NCI-H69 (cell line): ENCODE results near the gene FBXW11.
A peak's percentile ranks its signal among the peaks of the same experiment; 100 is the strongest.
"Not testable (repeated sequence)": the region's sequence is repeated elsewhere in the genome, so short reads cannot be mapped to it uniquely, and the experiment has no call there.

ENCODE experiments used
- DNase-seq: peaks from one replicate; lab custom pipeline; 2025; lab: John Stamatoyannopoulos, UW

The FBXW11 gene

GRCh38 chr5:171911152-171911551 lies 95.3 kb downstream of the FBXW11 start:
- DNase-seq = no peak

DNA sequence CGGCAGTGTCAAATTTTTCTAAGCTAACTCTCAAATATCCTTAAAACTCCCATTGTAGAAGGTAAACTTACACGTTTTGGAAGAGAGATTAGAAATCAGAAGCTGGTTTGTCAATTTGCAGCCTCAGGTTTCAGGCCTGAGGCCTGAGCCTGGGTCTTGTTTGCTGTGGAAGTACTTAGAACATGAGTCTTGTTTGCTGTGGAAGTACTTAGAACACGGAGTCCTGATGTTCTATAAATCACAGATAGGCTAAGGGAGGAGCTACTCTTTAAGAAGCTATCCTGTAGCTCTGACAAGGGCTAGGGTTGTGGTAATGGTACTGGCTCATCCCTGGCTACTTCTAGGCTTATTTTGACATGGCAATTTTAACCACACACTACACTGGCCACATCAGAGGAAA lies 97.8 kb downstream of the FBXW11 start:
- peak; percentile 4 for DNase-seq

DNA sequence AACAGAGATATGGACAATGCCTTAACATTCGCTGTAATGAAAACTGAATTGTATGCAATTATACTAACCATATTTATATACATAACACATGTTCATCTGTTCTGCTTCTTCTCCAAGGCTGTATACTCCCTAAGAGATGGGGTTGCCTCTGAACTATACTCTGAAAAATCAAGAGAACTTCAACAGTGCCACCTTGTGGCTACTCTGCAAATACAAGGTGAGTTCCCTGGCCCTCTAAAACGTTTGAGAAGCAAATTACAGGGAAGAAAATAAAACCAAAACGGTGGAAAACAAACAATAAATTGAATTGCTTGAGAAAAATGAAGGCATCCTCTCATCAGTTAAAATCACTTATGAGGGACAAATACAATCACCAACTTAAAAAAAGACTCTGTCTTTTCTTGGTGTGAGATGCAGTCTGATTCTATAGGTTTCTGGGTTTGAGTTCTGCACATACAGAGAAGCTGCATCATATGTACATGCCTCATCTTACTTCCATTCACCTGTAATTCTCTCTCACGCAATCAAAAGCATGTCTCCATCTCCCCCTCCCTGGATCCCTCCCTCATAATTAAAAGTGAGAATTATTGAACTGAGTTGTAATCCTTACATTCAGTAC lies 98.6 kb downstream of the FBXW11 start:
- peak; percentile 75 for DNase-seq

DNA sequence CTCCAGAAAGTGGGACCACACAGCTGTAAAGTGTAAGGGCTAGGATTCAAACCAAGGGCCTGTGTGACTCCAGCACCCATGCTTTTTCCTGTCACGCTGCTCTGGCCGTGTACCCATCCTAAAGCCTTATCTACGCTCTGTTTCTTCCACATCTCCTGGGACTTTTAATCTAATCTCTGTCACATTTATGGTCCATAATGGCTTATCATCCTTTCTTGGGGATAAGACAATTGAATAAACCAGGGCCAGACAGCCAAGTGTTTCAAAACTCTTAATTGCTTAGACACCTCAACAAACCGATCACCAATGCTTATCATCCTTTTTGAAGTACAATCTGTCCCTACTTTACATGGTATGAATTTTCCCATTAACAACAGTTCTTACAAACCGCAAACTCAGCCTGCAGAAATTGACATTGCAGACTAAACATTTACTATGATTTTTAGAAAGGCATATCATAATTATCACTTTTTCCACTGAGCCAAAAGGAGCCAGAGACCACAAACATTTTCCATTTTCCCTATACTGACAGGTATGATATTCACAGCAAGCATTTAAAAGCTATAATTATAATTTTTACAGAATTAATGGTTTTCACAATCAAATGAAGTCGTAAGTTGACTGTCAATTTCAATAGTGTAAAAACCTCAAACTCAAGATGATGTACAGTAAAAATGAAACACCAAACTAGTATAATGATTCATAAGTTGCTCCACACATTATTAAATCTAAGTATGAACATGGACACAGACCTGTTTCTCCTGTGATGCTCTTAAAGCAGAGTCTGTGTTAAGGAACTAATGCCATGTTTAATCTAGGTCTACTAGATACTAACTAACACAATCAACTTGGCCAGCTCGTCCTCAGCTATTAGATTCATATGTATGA lies 99.5 kb downstream of the FBXW11 start:
- no peak for DNase-seq

GRCh38 chr5:171906066-171906570 lies 100.3 kb downstream of the FBXW11 start:
- DNase-seq = no peak

- no peak for DNase-seq
Observed at GRCh38 chr5:171904886-171905285, 101.6 kb downstream of the FBXW11 start.

DNA sequence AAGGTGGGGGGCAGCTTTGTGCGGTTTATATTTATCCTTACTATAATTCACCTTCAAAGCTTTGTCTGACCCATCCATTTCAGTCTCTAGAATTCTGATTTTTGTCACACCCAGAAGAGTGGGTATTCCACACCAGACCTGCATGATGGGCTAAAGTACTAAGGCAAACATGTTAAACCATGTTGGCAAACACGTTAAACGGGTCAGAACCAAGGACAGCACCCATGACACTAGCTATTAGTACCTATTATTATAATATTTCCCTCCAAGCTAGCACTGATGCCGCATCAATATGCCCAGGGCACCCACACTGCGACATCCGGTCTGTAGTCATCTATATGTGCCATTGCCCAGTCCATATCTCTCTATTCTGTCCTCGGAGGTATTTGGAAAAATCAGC lies 104.7 kb downstream of the FBXW11 start:
- no peak for DNase-seq

GRCh38 chr5:171899792-171900191 lies 106.6 kb downstream of the FBXW11 start:
- no peak for DNase-seq

DNA sequence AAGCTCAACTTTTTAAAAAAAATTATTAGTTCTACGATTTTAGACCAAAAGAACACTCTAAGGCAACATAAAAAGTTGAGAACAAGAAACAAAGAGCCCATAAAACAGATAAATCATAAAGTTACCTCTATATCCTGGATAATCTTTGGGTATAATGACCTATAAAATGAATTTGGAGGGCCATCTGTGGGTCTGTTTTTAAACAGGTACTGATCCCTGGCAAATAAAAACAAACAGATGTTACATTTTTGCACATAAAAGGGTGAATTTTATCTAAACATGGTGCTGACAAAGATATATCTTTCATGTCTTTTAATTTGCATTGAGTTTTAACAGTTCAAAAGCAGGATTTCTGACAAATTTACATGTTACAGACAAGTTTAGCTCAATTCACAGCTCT lies 107.6 kb downstream of the FBXW11 start:
- DNase-seq = no peak

DNA sequence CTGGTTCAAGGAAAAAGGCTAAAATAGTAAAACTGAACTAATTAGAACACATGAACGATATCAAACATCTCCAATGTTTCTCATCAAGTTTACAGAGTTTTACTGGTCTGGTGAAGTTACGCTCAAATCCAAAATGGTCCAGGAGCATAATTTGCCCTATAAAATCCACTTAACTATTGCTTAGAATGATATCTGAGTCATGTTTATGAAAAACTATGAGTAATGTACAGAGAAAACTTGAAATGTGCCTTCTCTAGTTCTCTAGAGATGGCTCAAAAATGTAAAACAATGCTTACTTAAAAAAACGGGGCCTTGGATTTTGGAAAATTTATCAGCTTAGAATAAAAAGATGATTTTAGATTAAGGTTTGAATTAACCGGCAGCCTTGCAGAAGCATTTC lies 108.1 kb downstream of the FBXW11 start:
- no peak for DNase-seq

GRCh38 chr5:171897231-171897630 lies 109.2 kb downstream of the FBXW11 start:
- no peak for DNase-seq

DNA sequence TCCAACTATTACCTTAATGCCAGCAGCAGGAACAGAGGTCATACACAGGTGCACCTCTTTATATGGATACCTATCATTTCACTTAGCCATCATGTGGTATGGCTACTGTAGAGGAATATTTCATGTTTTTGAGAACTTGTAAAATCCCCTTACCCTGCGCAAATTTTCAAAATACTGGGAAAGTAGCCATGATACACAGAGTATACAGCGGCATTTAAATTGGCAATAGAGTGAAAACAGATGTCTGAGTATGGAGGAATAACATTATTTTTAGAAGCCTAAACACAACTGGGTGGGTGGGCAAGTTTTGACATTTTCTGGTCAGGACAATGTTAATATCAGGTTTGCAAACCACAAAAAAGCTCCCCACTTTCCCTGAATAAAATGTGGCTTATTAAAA lies 111.4 kb downstream of the FBXW11 start:
- no peak for DNase-seq

- peak; percentile 3 for DNase-seq
Observed at GRCh38 chr5:171893290-171893886, 113.0 kb downstream of the FBXW11 start.

GRCh38 chr5:171891595-171891994 lies 114.8 kb downstream of the FBXW11 start:
- DNase-seq = no peak

DNA sequence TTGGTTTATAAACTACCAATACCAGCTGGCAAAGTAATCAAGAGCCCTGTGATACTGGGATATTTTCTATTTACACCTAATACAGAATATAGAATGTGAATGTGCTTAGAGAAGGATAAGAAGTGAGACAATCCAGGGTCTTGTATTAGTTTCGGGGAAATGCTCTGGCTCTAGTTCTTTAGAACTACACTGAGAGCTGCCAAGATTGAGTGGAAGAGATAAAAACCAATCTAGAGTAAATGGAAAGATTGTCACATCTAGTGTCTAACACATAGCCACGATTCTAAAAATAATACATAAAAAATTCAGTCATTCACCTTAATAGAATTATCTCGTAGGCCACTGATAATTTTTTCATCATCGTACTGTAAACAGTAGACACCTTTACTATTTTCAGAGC lies 115.3 kb downstream of the FBXW11 start:
- DNase-seq = no peak

DNA sequence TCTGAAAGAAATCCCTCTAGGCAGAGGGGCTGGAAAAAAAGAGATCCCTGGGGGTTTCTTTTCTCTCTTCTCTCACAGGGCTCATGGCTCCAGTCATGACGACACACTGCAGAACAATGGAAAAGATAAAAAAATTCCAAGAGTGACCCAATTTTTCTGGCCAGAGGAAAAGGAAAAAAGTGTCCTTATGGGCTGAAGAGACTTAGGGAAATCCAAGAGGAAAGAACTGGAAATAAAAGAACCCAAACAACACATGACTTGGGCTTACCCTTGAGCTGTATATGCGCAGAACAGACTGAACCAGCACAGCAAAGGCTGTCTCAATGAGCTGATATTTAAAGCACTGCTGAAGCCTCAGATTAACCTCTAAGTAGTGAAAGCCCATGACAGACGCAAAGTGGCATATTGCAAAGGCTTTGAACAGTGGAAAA lies 118.4 kb downstream of the FBXW11 start:
- no peak for DNase-seq

DNA sequence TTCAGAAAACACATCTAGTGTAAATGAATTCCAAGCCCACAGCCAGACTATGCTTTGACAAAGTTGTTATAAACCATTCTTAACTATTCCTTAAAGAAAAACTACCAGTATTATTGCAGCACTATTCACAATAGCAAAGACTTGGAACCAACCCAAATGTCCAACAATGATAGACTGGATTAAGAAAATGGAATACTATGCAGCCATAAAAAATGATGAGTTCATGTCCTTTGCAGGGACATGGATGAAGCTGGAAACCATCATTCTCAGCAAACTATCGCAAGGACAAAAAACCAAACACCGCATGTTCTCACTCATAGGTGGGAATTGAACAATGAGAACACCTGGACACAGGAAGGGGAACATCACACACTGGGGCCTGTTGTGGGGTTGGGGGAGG lies 120.4 kb downstream of the FBXW11 start:
- DNase-seq = not testable (repeated sequence)

DNA sequence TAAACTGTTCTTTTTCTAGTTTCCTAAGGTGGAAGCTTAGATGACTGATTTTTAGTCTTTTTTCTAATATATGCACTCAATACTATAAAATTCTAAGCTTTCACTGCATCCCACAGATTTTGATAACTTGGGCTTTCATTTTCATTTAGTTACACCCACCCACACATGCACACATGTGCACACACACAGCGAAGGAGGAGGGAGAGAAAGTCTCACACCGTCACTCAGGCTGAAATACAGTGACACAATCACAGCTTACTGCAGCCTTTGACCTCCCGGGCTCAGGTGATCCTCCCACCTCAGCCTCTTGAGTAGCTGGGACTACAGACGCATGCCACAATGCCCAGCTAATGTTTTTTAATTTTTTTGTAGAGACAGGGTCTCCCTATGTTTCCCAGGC lies 124.3 kb downstream of the FBXW11 start:
- DNase-seq = no peak

GRCh38 chr5:171874234-171874633 lies 132.2 kb downstream of the FBXW11 start:
- no peak for DNase-seq

GRCh38 chr5:171872666-171873065 lies 133.8 kb downstream of the FBXW11 start:
- no peak for DNase-seq

- no peak for DNase-seq
Observed at GRCh38 chr5:171871711-171872110, 134.7 kb downstream of the FBXW11 start.

DNA sequence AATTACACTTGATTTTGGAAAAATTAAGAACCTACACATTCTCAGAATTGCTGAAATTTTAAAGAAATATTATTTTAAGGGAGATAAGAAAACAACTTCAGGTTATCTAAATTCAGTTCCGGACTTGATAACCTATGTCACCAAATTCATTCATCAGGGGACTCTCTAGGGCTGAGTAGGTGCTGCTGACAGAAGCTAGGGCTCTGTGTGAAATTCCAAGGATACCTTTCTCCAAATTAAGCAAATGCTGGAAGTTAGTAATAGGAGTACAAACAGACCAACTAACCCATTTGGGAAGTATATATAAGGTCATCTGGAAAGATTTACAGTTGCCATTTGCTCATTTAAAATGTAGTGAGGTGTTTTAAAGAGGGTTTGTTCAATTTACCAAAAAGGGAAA lies 136.5 kb downstream of the FBXW11 start:
- DNase-seq = no peak

- no peak for DNase-seq
Observed at GRCh38 chr5:171868236-171868635, 138.2 kb downstream of the FBXW11 start.
